Transverse colon (tissue), 4 donors: Measurements from ENCODE around the gene LEF1. TPM values are rescaled to one million over a fixed set of nuclear protein-coding genes. Genes with fewer than 3 reads are reported as not detected.
A peak's percentile ranks its signal among the peaks of the same experiment; 100 is the strongest.

Experiments
- DNase-seq: peaks from one replicate; pipeline ENCODE4 v3.0.0-alpha.2; 2019
- H3K27ac ChIP-seq, 4 donors: fragments of 200-600 bp; sonication (generic); 2 replicates each; pipeline ENCODE4 v1.5.1; 2016 to 2018; ENCODE audit warnings: inconsistent platforms in 4 of 4
- H3K27me3 ChIP-seq: fragments of 200-600 bp; sonication (generic); 2 replicates; pipeline ENCODE4 v1.5.1; 2017; ENCODE audit warnings: inconsistent platforms
- H3K36me3 ChIP-seq, 4 donors: fragments of 200-600 bp; sonication (generic); 2 replicates each; pipeline ENCODE4 v1.5.1; 2017 to 2019; ENCODE audit warnings: inconsistent platforms in 4 of 4
- H3K4me1 ChIP-seq, 4 donors: fragments of 200-600 bp; sonication (generic); 2 replicates each; pipeline ENCODE4 v1.5.1; 2017 to 2020; ENCODE audit warnings: inconsistent platforms in 4 of 4
- H3K4me3 ChIP-seq, 4 donors: fragments of 200-600 bp; sonication (generic); 1 replicate in 1 of 4; 2 replicates in 3 of 4; pipeline versions ENCODE4 v1.5.1 to v1.6.1; 2017 to 2019; ENCODE audit warnings: inconsistent platforms in 4 of 4
- H3K9me3 ChIP-seq, 2 donors: fragments of 200-600 bp; sonication (generic); 2 replicates each; pipeline ENCODE4 v1.5.1; 2017 to 2019; ENCODE audit warnings: inconsistent platforms in 2 of 2
- EP300 ChIP-seq: sonication (generic); formaldehyde crosslinking; IDR thresholded peaks from one replicate; pipeline ENCODE4 v1.6.1; 2017; ENCODE audit warnings: antibody characterized with exemption, low read depth
- POLR2A ChIP-seq: fragments of 450-650 bp; IDR thresholded peaks from one replicate; pipeline ENCODE4 v1.6.1; 2016; ENCODE audit warnings: antibody characterized with exemption, mild to moderate bottlenecking, moderate library complexity
- POLR2AphosphoS5 ChIP-seq, 3 donors: sonication (generic); formaldehyde crosslinking; IDR thresholded peaks; one replicate each; pipeline ENCODE4 v1.6.1; 2016; ENCODE audit warnings: antibody characterized with exemption in 3 of 3
- WGBS, 2 donors: methylation state at CpG; one replicate each; pipeline ENCODE4 v1.1.5; 2018; ENCODE audit warnings: low coverage in 1 of 2; 5-methylcytosine and 5-hydroxymethylcytosine counted together
- in situ Hi-C, 4 donors: fragments of 200-750 bp; cut with MboI; loops; one replicate each; pipeline versions ENCODE4 v1.15.0 to v1.15.1; 2017; ENCODE audit warnings: low sequenced_read_pairs in 3 of 4, low pct_ligation_motif_present in 1 of 4, low pct_unique_long_range_greater_than_20kb in 1 of 4
- intact Hi-C: fragments of 100-400 bp; cut with DNase I; formaldehyde crosslinking; loops from one replicate; pipeline ENCODE4 v1.15.1; 2023; ENCODE audit warnings: low total_unique reads
- total RNA-seq, 4 donors: library from RNA; depleted of rRNA; stranded (reverse); fragments of >200 nt; gene quantifications; one replicate each; pipeline ENCODE4 v1.1.0, GENCODE V29; 2016
- TF ChIP-seq, protein P1 (sequence below), 5 experiments: fragments of 200-600 bp in 3 of 5; fragments of 450-650 bp in 2 of 5; sonication (generic) in 3 of 5; IDR thresholded peaks; 1 replicate in 2 of 5; 2 replicates in 3 of 5; pipeline ENCODE4 v1.5.1; 2016 to 2017; ENCODE audit warnings: antibody characterized with exemption in 5 of 5, inconsistent platforms in 3 of 5, mild to moderate bottlenecking in 2 of 5, moderate library complexity in 1 of 5

LEF1 gene
- 10 to 100 TPM in 1 of 4 donors, 1 to 10 TPM in 3; 1.4 to 29.2 (median 8.7) TPM for total RNA-seq

DNA sequence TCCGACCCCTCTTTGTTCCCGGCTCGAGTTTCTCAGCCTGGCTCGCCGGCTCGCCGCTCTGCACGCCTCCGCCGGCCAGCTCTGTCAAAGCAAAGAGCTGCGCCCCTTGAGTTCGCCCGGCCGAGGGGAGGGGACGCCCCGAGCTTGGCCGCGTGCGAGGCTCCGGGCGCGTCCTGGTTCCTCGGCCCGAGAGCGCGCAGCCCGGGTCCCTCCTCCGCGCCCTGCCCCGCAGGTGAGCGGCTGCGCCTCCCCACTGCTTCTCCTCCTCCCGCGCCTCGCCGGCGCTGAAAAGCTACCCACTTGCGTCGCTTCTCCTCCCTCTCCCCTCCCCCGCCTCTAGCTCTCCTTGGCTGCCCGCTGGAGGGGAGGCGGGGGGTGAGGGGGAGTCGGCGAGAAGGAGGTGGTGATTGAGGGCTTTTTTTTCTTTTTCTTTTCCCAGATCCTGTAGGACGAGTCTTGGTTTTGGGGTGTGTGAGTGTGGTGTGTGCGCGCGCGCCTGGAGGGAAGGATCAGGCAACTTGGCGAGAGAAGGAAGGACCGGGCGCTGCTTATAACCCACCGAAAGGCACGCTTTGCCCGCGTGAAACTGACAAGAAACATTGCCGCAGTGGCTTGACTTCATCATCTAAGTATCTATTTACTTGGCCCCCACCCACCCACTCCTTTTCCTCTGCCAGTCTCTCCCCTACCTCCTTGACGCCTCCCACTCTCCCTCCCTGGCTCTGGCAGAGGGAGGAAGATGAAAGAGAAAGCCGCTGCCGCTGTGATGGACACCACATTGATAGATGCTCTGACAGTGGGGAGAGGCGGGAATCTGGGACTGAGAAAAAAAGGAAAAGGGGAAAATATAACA, at the start of gene LEF1:
Gene LEF1 (minus strand): TSS at position 262 of the 853 bp plus-strand sequence. CDS start 1,165 bp downstream, outside the sequence.
- Histone ChIP-seq H3K4me1 (peaks cover 3 to 60% (median 45%) of the 10 kb centered on the region in 4 donors), H3K27ac (peak within 1 kb of the TSS in 3 of 4 donors; percentile 1 to 25 (median 6)), H3K4me3 (peak within 1 kb of the TSS; percentile 34 to 66 (median 42)), H3K27me3 (peaks cover 100% of the 10 kb centered on the region), H3K9me3 (no peaks in the 10 kb centered on the region), H3K36me3 (no peaks in the 10 kb centered on the region)
- intact Hi-C loops (no loop called here), in situ Hi-C loops (no loop called here)
- TF ChIP-seq, protein P1, sequence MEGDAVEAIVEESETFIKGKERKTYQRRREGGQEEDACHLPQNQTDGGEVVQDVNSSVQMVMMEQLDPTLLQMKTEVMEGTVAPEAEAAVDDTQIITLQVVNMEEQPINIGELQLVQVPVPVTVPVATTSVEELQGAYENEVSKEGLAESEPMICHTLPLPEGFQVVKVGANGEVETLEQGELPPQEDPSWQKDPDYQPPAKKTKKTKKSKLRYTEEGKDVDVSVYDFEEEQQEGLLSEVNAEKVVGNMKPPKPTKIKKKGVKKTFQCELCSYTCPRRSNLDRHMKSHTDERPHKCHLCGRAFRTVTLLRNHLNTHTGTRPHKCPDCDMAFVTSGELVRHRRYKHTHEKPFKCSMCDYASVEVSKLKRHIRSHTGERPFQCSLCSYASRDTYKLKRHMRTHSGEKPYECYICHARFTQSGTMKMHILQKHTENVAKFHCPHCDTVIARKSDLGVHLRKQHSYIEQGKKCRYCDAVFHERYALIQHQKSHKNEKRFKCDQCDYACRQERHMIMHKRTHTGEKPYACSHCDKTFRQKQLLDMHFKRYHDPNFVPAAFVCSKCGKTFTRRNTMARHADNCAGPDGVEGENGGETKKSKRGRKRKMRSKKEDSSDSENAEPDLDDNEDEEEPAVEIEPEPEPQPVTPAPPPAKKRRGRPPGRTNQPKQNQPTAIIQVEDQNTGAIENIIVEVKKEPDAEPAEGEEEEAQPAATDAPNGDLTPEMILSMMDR (IDR thresholded peaks at IDR 0.05): no peak
- TF ChIP-seq EP300 (no peak), POLR2AphosphoS5 (IDR thresholded peaks at IDR 0.05) (no peak), POLR2A (no peak)
- 0 to 2% methylated on average over 4 to 57 of the region's 61 CpGs for WGBS, 2 donors
- DNase-seq: peak; percentile 33

- intact Hi-C loops (no loop called here), in situ Hi-C loops (no loop called here)
- TF ChIP-seq POLR2A: no peak
Observed at GRCh38 chr4:108216510-108216909, 47.8 kb upstream of the LEF1 start.

DNA sequence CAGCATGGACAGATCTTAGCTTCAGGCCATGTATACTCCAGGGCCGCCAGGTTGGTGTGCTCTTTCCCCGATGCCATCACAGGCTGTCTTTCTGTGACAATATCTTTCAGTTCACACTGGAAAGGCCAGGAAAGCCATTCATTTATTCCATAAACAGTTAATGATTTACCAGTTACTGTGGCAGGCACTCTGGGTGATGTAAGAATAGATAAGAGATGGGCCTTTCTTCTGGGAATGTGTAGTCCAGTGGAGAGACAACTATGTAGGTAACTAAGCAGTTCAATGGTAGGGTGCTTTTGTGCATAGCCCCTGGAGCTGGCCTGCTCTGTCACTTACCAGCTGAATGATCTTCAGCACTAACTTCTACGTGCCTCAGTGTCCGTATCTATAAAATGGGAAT, 46.3 kb upstream of the LEF1 start:
- WGBS, 2 donors: 59 to 75% methylated on average over 4 of the region's 4 CpGs

More at GRCh38 chr4:108216510-108216909, 47.8 kb upstream of the LEF1 start:
- Histone ChIP-seq H3K4me3 (no peak overlapping the region), H3K36me3 (no peaks in the 10 kb centered on the region), H3K27ac (no peak overlapping the region), H3K9me3 (no peaks in the 10 kb centered on the region), H3K4me1 (no peaks in the 10 kb centered on the region), H3K27me3 (no peaks in the 10 kb centered on the region)
- DNase-seq: no peak

GRCh38 chr4:108213723-108214122, 45.0 kb upstream of the LEF1 start:
- H3K4me1 ChIP-seq: no peaks in the 10 kb centered on the region
- 83% methylated on average over 4 of the region's 4 CpGs; no CpG with 5 or more reads in 1 of the 2 donors for WGBS, 2 donors
- H3K27ac ChIP-seq: no peak overlapping the region
- TF ChIP-seq POLR2A (no peak), POLR2AphosphoS5 (IDR thresholded peaks at IDR 0.05) (no peak), EP300 (no peak)
- TF ChIP-seq, protein P1 (IDR thresholded peaks at IDR 0.05): no peak
- no peaks in the 10 kb centered on the region for H3K36me3 ChIP-seq
- intact Hi-C loops: no loop called here
- H3K27me3 ChIP-seq: no peaks in the 10 kb centered on the region
- H3K4me3 ChIP-seq: no peak overlapping the region
- in situ Hi-C loops: no loop called here
- no peak for DNase-seq
- no peaks in the 10 kb centered on the region for H3K9me3 ChIP-seq

More for the DNA sequence above, 46.3 kb upstream of the LEF1 start:
- Histone ChIP-seq H3K4me1 (no peaks in the 10 kb centered on the region), H3K9me3 (no peaks in the 10 kb centered on the region), H3K4me3 (no peak overlapping the region), H3K27ac (no peak overlapping the region), H3K27me3 (no peaks in the 10 kb centered on the region), H3K36me3 (no peaks in the 10 kb centered on the region)
- no peak for TF ChIP-seq EP300
- TF ChIP-seq, protein P1 (IDR thresholded peaks at IDR 0.05): no peak
- TF ChIP-seq POLR2A: no peak
- TF ChIP-seq POLR2AphosphoS5 (IDR thresholded peaks at IDR 0.05): no peak
- in situ Hi-C loops: no loop called here
- no peak for DNase-seq
- intact Hi-C loops: no loop called here
